Measurements from ENCODE around the gene ACCS.

Gene ACCS

DNA sequence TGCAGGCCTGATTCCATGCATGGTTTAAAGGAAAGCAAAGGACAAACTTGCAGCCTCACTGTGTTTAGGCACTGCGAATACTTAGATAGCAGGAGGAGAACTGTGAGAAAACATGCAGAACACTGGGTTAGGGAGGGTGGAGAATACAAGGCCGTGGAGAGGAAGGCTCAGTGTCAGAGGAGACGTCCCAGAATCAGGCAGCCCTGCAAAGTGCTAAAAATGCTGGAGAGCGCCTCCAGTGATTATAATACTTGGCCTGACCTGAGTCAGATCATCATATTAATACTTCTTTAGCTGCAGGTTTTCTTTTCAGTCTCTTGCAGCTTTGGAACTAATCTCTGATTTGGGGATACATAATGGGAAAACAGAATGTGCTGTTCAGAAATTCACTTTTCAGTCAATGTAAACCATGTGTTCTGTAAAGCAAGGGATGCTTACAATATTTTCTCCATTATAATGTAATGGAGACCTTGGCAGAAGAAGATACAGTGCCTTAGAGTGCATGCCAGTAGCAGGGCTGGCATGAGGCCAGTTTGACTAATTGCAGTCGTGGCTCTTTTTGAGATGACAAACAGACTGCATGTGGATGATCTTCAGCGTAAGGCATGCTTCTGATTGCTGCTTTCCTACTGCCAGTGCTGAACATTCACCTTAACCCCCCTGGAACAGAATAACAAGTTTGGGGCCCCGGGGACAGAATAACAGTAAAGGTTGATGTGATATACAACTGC lies 46.2 kb downstream of the ACCS start:
- H3K9ac ChIP-seq (ENCODE audit: low read length in 2 of 2): no peak overlapping the region
- no peaks in the 10 kb centered on the region for H3K27me3 ChIP-seq (ENCODE audit: control insufficient read depth in 1 of 2, insufficient read depth in 2 of 2, low read length in 2 of 2)
- H3K4me1 ChIP-seq (ENCODE audit: control insufficient read depth, insufficient read depth, low read length): peaks cover 11% of the 10 kb centered on the region
- H3K27ac ChIP-seq (ENCODE audit: low read length): no peak overlapping the region
- H3K36me3 ChIP-seq (ENCODE audit: control insufficient read depth in 2 of 2, insufficient read depth in 2 of 2, low read length in 2 of 2): peaks cover 34% of the 10 kb centered on the region in 2 donors
- no peak overlapping the region for H3K4me3 ChIP-seq (ENCODE audit: low read length in 2 of 2)
- no peaks in the 10 kb centered on the region for H3K9me3 ChIP-seq (ENCODE audit: control insufficient read depth in 2 of 2, low read length in 2 of 2)

GRCh38 chr11:44113018-44113417 lies 46.9 kb downstream of the ACCS start:
- no peaks in the 10 kb centered on the region for H3K9me3 ChIP-seq (ENCODE audit: control insufficient read depth in 2 of 2, low read length in 2 of 2)
- H3K36me3 ChIP-seq (ENCODE audit: control insufficient read depth in 2 of 2, insufficient read depth in 2 of 2, low read length in 2 of 2): peaks cover 30 to 35% of the 10 kb centered on the region in 2 donors
- H3K9ac ChIP-seq (ENCODE audit: low read length in 2 of 2): no peak overlapping the region
- H3K27me3 ChIP-seq (ENCODE audit: control insufficient read depth in 1 of 2, insufficient read depth in 2 of 2, low read length in 2 of 2): no peaks in the 10 kb centered on the region
- no peak overlapping the region for H3K4me3 ChIP-seq (ENCODE audit: low read length in 2 of 2)
- peaks cover 11% of the 10 kb centered on the region for H3K4me1 ChIP-seq (ENCODE audit: control insufficient read depth, insufficient read depth, low read length)
- H3K27ac ChIP-seq (ENCODE audit: low read length): no peak overlapping the region

GRCh38 chr11:44113572-44113971 lies 47.5 kb downstream of the ACCS start:
- H3K9ac ChIP-seq (ENCODE audit: low read length in 2 of 2): no peak overlapping the region
- H3K36me3 ChIP-seq (ENCODE audit: control insufficient read depth in 2 of 2, insufficient read depth in 2 of 2, low read length in 2 of 2): peaks cover 27 to 30% of the 10 kb centered on the region in 2 donors

DNA sequence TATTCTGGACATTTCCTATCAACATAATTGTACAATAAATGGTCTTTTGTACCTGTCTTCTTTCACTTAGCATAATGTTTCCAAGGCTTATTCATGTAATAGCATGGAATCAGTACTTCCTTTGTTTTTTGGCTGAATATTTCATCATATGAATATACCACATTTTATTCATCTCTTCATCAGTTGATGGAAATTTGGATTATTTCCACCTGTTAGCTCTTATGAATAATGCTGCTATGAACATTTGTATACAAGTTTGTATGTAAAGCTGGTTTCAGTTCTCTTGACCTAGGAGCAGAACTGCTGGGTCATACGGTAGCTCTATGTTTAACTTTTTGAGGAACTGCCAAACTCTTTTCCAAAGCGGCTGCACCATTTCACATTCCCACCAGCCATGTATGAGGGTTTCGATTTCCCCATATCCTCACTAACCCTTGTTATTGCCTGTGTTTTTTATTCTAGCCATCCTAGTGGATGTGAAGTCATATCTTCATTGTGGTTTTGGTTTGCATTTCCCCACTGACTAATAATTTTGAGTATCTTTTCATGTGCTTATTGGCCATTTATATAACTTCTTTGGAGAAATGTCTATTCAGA lies 50.3 kb downstream of the ACCS start:
- H3K36me3 ChIP-seq (ENCODE audit: control insufficient read depth in 2 of 2, insufficient read depth in 2 of 2, low read length in 2 of 2): peaks cover 27 to 30% of the 10 kb centered on the region in 2 donors
- H3K4me3 ChIP-seq (ENCODE audit: low read length in 2 of 2): no peak overlapping the region
- no peak overlapping the region for H3K9ac ChIP-seq (ENCODE audit: low read length in 2 of 2)
- no peak overlapping the region for H3K27ac ChIP-seq (ENCODE audit: low read length)
- H3K4me1 ChIP-seq (ENCODE audit: control insufficient read depth, insufficient read depth, low read length): peaks cover 11% of the 10 kb centered on the region
- H3K9me3 ChIP-seq (ENCODE audit: control insufficient read depth in 2 of 2, low read length in 2 of 2): no peaks in the 10 kb centered on the region
- H3K27me3 ChIP-seq (ENCODE audit: control insufficient read depth in 1 of 2, insufficient read depth in 2 of 2, low read length in 2 of 2): no peaks in the 10 kb centered on the region

More at GRCh38 chr11:44113572-44113971, 47.5 kb downstream of the ACCS start:
- no peaks in the 10 kb centered on the region for H3K9me3 ChIP-seq (ENCODE audit: control insufficient read depth in 2 of 2, low read length in 2 of 2)
- H3K27me3 ChIP-seq (ENCODE audit: control insufficient read depth in 1 of 2, insufficient read depth in 2 of 2, low read length in 2 of 2): no peaks in the 10 kb centered on the region
- H3K4me3 ChIP-seq (ENCODE audit: low read length in 2 of 2): no peak overlapping the region
- peaks cover 11% of the 10 kb centered on the region for H3K4me1 ChIP-seq (ENCODE audit: control insufficient read depth, insufficient read depth, low read length)
- no peak overlapping the region for H3K27ac ChIP-seq (ENCODE audit: low read length)

DNA sequence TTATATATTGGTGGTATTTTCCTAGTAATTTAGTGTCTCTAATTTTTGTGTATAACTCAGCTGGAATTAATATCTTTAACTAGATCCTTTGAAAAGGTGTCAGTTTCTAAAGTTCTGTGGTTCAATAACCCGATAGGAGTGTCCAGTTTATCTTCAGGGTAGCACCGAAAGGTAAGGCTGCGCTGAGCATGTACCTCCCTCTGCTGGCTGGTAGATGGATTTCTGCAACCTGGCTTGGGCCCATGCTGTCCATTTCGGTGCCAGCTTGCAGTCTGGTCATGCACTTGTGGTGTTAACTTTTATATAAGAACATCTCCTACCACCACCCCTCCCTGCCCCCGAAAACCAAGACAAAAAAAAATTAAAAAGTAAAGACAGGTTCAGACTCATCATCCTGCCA lies 54.1 kb downstream of the ACCS start:
- H3K9me3 ChIP-seq (ENCODE audit: control insufficient read depth in 2 of 2, low read length in 2 of 2): no peaks in the 10 kb centered on the region
- no peak overlapping the region for H3K4me3 ChIP-seq (ENCODE audit: low read length in 2 of 2)
- no peaks in the 10 kb centered on the region for H3K27me3 ChIP-seq (ENCODE audit: control insufficient read depth in 1 of 2, insufficient read depth in 2 of 2, low read length in 2 of 2)
- H3K27ac ChIP-seq (ENCODE audit: low read length): no peak overlapping the region
- no peaks in the 10 kb centered on the region for H3K4me1 ChIP-seq (ENCODE audit: control insufficient read depth, insufficient read depth, low read length)
- peaks cover 23 to 28% of the 10 kb centered on the region in 2 donors for H3K36me3 ChIP-seq (ENCODE audit: control insufficient read depth in 2 of 2, insufficient read depth in 2 of 2, low read length in 2 of 2)
- H3K9ac ChIP-seq (ENCODE audit: low read length in 2 of 2): no peak overlapping the region

GRCh38 chr11:44125598-44125997 lies 59.5 kb downstream of the ACCS start:
- no peak overlapping the region for H3K4me3 ChIP-seq (ENCODE audit: low read length in 2 of 2)
- H3K4me1 ChIP-seq (ENCODE audit: control insufficient read depth, insufficient read depth, low read length): no peaks in the 10 kb centered on the region
- H3K27me3 ChIP-seq (ENCODE audit: control insufficient read depth in 1 of 2, insufficient read depth in 2 of 2, low read length in 2 of 2): no peaks in the 10 kb centered on the region
- no peak overlapping the region for H3K9ac ChIP-seq (ENCODE audit: low read length in 2 of 2)
- H3K27ac ChIP-seq (ENCODE audit: low read length): no peak overlapping the region
- H3K9me3 ChIP-seq (ENCODE audit: control insufficient read depth in 2 of 2, low read length in 2 of 2): no peaks in the 10 kb centered on the region
- peaks cover 50 to 58% of the 10 kb centered on the region in 2 donors for H3K36me3 ChIP-seq (ENCODE audit: control insufficient read depth in 2 of 2, insufficient read depth in 2 of 2, low read length in 2 of 2)

DNA sequence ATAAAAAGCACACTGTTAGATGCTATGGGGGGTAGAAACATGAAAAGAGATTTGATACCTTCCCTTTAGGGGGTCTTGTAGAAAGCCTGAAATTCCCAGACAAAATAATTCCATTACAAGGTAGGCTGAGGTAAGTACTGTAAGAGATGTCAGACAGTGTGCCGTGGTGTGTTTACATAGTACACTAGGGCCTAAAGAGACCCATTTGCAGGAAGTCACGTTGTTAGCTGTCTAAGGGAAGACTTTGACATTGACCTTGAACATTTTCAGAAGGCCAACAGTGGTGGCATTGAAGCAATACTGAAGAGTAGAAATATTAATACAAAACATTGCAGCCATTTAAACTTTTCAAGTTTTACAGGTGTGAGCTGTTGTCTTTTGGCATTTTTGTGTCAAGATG lies 60.2 kb downstream of the ACCS start:
- no peak overlapping the region for H3K9ac ChIP-seq (ENCODE audit: low read length in 2 of 2)
- H3K9me3 ChIP-seq (ENCODE audit: control insufficient read depth in 2 of 2, low read length in 2 of 2): no peaks in the 10 kb centered on the region
- H3K4me1 ChIP-seq (ENCODE audit: control insufficient read depth, insufficient read depth, low read length): no peaks in the 10 kb centered on the region
- H3K36me3 ChIP-seq (ENCODE audit: control insufficient read depth in 2 of 2, insufficient read depth in 2 of 2, low read length in 2 of 2): peaks cover 57% of the 10 kb centered on the region in 2 donors
- H3K27ac ChIP-seq (ENCODE audit: low read length): no peak overlapping the region
- H3K4me3 ChIP-seq (ENCODE audit: low read length in 2 of 2): no peak overlapping the region
- H3K27me3 ChIP-seq (ENCODE audit: control insufficient read depth in 1 of 2, insufficient read depth in 2 of 2, low read length in 2 of 2): no peaks in the 10 kb centered on the region

DNA sequence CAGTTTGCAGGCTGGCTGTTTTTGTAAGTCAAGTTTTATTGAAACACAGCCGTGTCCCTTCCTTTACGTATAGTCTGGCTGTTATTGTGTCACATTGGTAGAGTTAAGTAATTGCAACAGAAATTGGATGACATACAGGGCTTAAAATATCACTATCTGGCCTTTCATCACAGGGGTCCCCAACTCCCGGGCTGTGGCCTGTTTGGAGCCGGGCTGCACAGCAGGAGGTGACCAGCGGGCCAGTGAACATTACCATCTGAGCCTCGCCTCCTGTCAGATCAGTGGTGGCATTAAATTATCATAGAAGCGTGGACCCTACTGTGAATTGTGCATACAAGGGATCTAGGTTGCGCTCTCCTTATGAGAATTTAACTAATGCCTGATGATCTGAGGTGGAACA lies 61.1 kb downstream of the ACCS start:
- Histone ChIP-seq H3K27ac (ENCODE audit: low read length) (no peak overlapping the region), H3K27me3 (ENCODE audit: control insufficient read depth in 1 of 2, insufficient read depth in 2 of 2, low read length in 2 of 2) (no peaks in the 10 kb centered on the region), H3K4me3 (ENCODE audit: low read length in 2 of 2) (no peak overlapping the region), H3K9me3 (ENCODE audit: control insufficient read depth in 2 of 2, low read length in 2 of 2) (no peaks in the 10 kb centered on the region), H3K4me1 (ENCODE audit: control insufficient read depth, insufficient read depth, low read length) (no peaks in the 10 kb centered on the region), H3K9ac (ENCODE audit: low read length in 2 of 2) (no peak overlapping the region), H3K36me3 (ENCODE audit: control insufficient read depth in 2 of 2, insufficient read depth in 2 of 2, low read length in 2 of 2) (peaks cover 58 to 59% of the 10 kb centered on the region in 2 donors)

DNA sequence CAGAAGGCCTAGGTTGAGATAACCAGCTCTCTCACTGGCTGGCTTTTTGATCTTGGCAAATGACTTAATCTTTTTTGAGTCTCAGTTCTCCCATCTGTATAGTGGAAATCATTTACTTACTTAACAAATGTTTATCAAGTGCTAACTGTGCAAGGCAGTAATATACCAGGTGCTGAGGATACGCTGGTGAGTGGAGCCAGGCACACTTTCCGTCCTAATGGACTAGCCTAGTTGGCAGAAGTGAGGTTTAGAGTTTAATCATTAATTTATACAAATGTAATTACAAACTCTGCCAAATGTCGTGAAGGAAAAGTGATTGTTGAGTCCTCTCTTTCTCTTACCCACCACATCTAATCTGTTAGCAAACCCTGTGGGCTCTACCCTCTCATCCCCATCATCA lies 62.7 kb downstream of the ACCS start:
- no peaks in the 10 kb centered on the region for H3K27me3 ChIP-seq (ENCODE audit: control insufficient read depth in 1 of 2, insufficient read depth in 2 of 2, low read length in 2 of 2)
- no peaks in the 10 kb centered on the region for H3K9me3 ChIP-seq (ENCODE audit: control insufficient read depth in 2 of 2, low read length in 2 of 2)
- H3K4me3 ChIP-seq (ENCODE audit: low read length in 2 of 2): no peak overlapping the region
- H3K4me1 ChIP-seq (ENCODE audit: control insufficient read depth, insufficient read depth, low read length): no peaks in the 10 kb centered on the region
- peaks cover 58 to 67% of the 10 kb centered on the region in 2 donors for H3K36me3 ChIP-seq (ENCODE audit: control insufficient read depth in 2 of 2, insufficient read depth in 2 of 2, low read length in 2 of 2)
- H3K9ac ChIP-seq (ENCODE audit: low read length in 2 of 2): no peak overlapping the region
- no peak overlapping the region for H3K27ac ChIP-seq (ENCODE audit: low read length)

- no peak overlapping the region for H3K4me3 ChIP-seq (ENCODE audit: low read length in 2 of 2)
- peaks cover 42 to 53% of the 10 kb centered on the region in 2 donors for H3K36me3 ChIP-seq (ENCODE audit: control insufficient read depth in 2 of 2, insufficient read depth in 2 of 2, low read length in 2 of 2)
- H3K27ac ChIP-seq (ENCODE audit: low read length): no peak overlapping the region
- no peak overlapping the region for H3K9ac ChIP-seq (ENCODE audit: low read length in 2 of 2)
- H3K27me3 ChIP-seq (ENCODE audit: control insufficient read depth in 1 of 2, insufficient read depth in 2 of 2, low read length in 2 of 2): no peaks in the 10 kb centered on the region
- H3K9me3 ChIP-seq (ENCODE audit: control insufficient read depth in 2 of 2, low read length in 2 of 2): no peaks in the 10 kb centered on the region
- no peaks in the 10 kb centered on the region for H3K4me1 ChIP-seq (ENCODE audit: control insufficient read depth, insufficient read depth, low read length)
These were observed 64.7 kb downstream of the ACCS start for GRCh38 chr11:44130751-44131150.

DNA sequence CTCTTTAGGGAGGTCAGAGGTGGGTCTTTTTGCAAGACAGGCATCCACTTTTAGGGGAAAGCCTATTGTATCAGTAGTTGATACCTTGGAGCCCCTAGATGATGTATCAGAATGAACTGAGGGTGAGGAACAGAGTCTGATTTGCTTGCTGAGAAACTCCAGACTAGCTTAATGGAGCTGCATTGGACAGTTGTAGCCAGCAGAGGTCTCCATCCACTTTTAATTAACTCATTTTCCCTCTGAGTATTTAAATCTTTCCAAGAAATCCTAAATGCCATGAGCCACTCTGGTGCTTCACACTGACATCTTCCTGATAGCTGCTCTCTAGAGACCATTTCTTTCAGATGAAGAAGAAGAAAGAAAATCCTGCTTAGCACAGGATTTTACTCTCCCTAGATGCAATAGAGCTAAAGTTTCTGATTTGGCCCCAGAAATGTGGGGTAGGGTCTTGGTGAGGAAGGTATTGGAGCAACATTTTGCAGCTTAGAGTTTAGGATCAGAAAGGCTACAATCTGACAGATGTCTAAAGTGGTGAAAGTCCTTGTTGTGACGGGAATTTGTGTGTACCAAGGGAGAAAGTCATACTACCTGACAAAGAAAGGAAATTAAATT lies 67.4 kb downstream of the ACCS start:
- Histone ChIP-seq H3K36me3 (ENCODE audit: control insufficient read depth in 2 of 2, insufficient read depth in 2 of 2, low read length in 2 of 2) (peaks cover 22 to 38% of the 10 kb centered on the region in 2 donors), H3K9ac (ENCODE audit: low read length in 2 of 2) (no peak overlapping the region), H3K9me3 (ENCODE audit: control insufficient read depth in 2 of 2, low read length in 2 of 2) (no peaks in the 10 kb centered on the region), H3K27ac (ENCODE audit: low read length) (no peak overlapping the region), H3K4me1 (ENCODE audit: control insufficient read depth, insufficient read depth, low read length) (no peaks in the 10 kb centered on the region), H3K4me3 (ENCODE audit: low read length in 2 of 2) (no peak overlapping the region), H3K27me3 (ENCODE audit: control insufficient read depth in 1 of 2, insufficient read depth in 2 of 2, low read length in 2 of 2) (no peaks in the 10 kb centered on the region)

All from stomach smooth muscle (tissue), 2 donors.